HepG2 (cell line): ENCODE results near the gene SPATA25. TPM values are rescaled to one million over a fixed set of nuclear protein-coding genes. Genes with fewer than 3 reads are reported as not detected.

Source experiments
- ATAC-seq: fragments of 200-7000 bp; cut with Tn5 transposase; 3 replicates; pipeline ENCODE4 v1.9.1; 2020; ENCODE audit warnings: mild to moderate bottlenecking, moderate library complexity
- BruUV-seq: library from RNA; stranded (reverse); fragments of 400-500 nt; replicated peaks from 2 replicates; lab custom pipeline; 2021; lab: Mats Ljungman, UMichigan
- CTCF ChIA-PET: fragments of 300-600 bp; formaldehyde crosslinking; extraction: SDS; loops from one replicate; lab custom pipeline; 2021; ENCODE audit warnings: low total read pairs, inconsistent platforms, low intra/inter-chr PET ratio; lab: Yijun Ruan, JAX
- POLR2A ChIA-PET: fragments of 350-600 bp; sonication (Branson Sonifier 250); formaldehyde crosslinking; loops from one replicate; lab custom pipeline; 2020; ENCODE audit warnings: antibody characterized with exemption, inconsistent platforms; lab: Yijun Ruan, JAX
- DNase-seq: peaks from one replicate; pipeline ENCODE4 v3.0.0-alpha.2; 2015; ENCODE audit warnings: low spot score
- FAIRE-seq: peaks from 3 replicates; lab custom pipeline; 2011; peaks lifted over from hg19 to GRCh38; lab: Jason Lieb, UNC
- H2AFZ ChIP-seq: one replicate; pipeline ENCODE4 v1.6.1; 2011; ENCODE audit warnings: low read length, inconsistent platforms
- H3K27ac ChIP-seq: fragments of 300-600 bp; 3 replicates; pipeline ENCODE4 v1.8.0; 2011; ENCODE audit warnings: mixed run types, mild to moderate bottlenecking, mixed read lengths, low read length, inconsistent platforms; ENCODE audit not compliant: insufficient read depth; ENCODE audit errors: extremely low read length
- H3K27me3 ChIP-seq, 2 experiments: fragments of 200-600 bp in 1 of 2; 2 replicates in 1 of 2; 3 replicates in 1 of 2; pipeline versions ENCODE4 v1.6.0 to v1.8.0; 2011; ENCODE audit warnings: low read length in 2 of 2, mild to moderate bottlenecking in 2 of 2, moderate library complexity in 2 of 2, inconsistent platforms in 1 of 2; ENCODE audit not compliant: insufficient read depth in 2 of 2, control insufficient read depth in 1 of 2
- H3K36me3 ChIP-seq, 2 experiments: fragments of 200-600 bp in 1 of 2; replicated peaks in 1 of 2; 2 replicates in 1 of 2; 3 replicates in 1 of 2; pipeline versions ENCODE4 v1.5.1 to v1.8.0; 2011; ENCODE audit warnings: low read length in 2 of 2, inconsistent platforms in 1 of 2; ENCODE audit not compliant: insufficient read depth in 2 of 2, control insufficient read depth in 1 of 2
- H3K4me1 ChIP-seq: 2 replicates; pipeline ENCODE4 v1.5.1; 2012; ENCODE audit warnings: low read length, inconsistent platforms; ENCODE audit not compliant: insufficient read depth
- H3K4me2 ChIP-seq: 2 replicates; pipeline ENCODE4 v1.6.0; 2011; ENCODE audit warnings: low read depth, low read length, inconsistent platforms
- H3K4me3 ChIP-seq, 3 experiments: fragments of 200-600 bp in 1 of 3; sonication (generic), shearing (Covaris generic) in 1 of 3; replicated peaks in 1 of 3; 2 replicates each; pipeline ENCODE4 v1.5.1; 2011 to 2016; ENCODE audit warnings: low read length in 3 of 3, inconsistent platforms in 2 of 3, low read depth in 2 of 3, mild to moderate bottlenecking in 2 of 3, control low read depth in 1 of 3, mixed read lengths in 1 of 3; ENCODE audit not compliant: insufficient read depth in 1 of 3
- H3K79me2 ChIP-seq: one replicate; pipeline ENCODE4 v1.6.1; 2011; ENCODE audit warnings: low read length, inconsistent platforms; ENCODE audit not compliant: insufficient read depth
- H3K9ac ChIP-seq: 2 replicates; pipeline ENCODE4 v1.6.0; 2011; ENCODE audit warnings: mild to moderate bottlenecking, low read depth, low read length, inconsistent platforms; ENCODE audit not compliant: insufficient read depth
- H3K9me3 ChIP-seq: 2 replicates; pipeline ENCODE4 v1.5.1; 2012; ENCODE audit warnings: mild to moderate bottlenecking, low read length
- H4K20me1 ChIP-seq: 2 replicates; pipeline ENCODE4 v1.6.0; 2011; ENCODE audit warnings: inconsistent platforms, mild to moderate bottlenecking, low read length, moderate library complexity; ENCODE audit not compliant: insufficient read depth
- FOXK2 ChIP-seq: fragments of 450-650 bp; IDR thresholded peaks from 2 replicates; pipeline ENCODE4 v1.6.1; 2016
- GFI1 ChIP-seq: sonication (generic); formaldehyde crosslinking; IDR thresholded peaks from 2 replicates; pipeline ENCODE4 v1.5.0; 2020; ENCODE audit warnings: missing genetic modification reagents, mild to moderate bottlenecking, borderline replicate concordance
- HDAC2 ChIP-seq: sonication (generic); formaldehyde crosslinking; IDR thresholded peaks from 2 replicates; pipeline ENCODE4 v1.4.0; 2020; ENCODE audit warnings: missing genetic modification reagents
- KLF15 ChIP-seq: sonication (generic); formaldehyde crosslinking; IDR thresholded peaks from 2 replicates; pipeline ENCODE4 v1.8.1; 2023; ENCODE audit warnings: borderline replicate concordance, mild to moderate bottlenecking, inconsistent platforms, missing genetic modification reagents, mixed read lengths
- POLR2AphosphoS5 ChIP-seq: IDR thresholded peaks from 2 replicates; pipeline ENCODE4 v1.6.1; 2012; ENCODE audit warnings: low read depth, low read length
- PRDM10 ChIP-seq: sonication (generic); formaldehyde crosslinking; IDR thresholded peaks from 2 replicates; pipeline ENCODE4 v1.4.0; 2020; ENCODE audit warnings: low read depth, missing genetic modification reagents
- RELA ChIP-seq: sonication (generic); formaldehyde crosslinking; IDR thresholded peaks from 2 replicates; pipeline ENCODE4 v1.4.0; 2020; ENCODE audit warnings: missing genetic modification reagents
- RXRB ChIP-seq: IDR thresholded peaks from 2 replicates; pipeline ENCODE4 v1.6.1; 2016; ENCODE audit warnings: borderline replicate concordance, missing genetic modification reagents, missing compliant biosample characterization
- SMC3 ChIP-seq: IDR thresholded peaks from 2 replicates; pipeline ENCODE4 v1.6.1; 2011; ENCODE audit warnings: low read length, improper control_type of control experiment
- SP1 ChIP-seq, 2 experiments: fragments of 450-650 bp in 1 of 2; sonication (generic) in 1 of 2; formaldehyde crosslinking in 1 of 2; IDR thresholded peaks; 2 replicates each; pipeline versions ENCODE4 v1.4.0 to v1.6.1; 2016 to 2020; ENCODE audit warnings: missing genetic modification reagents in 1 of 2
- STAG1 ChIP-seq: sonication (generic); formaldehyde crosslinking; IDR thresholded peaks from 2 replicates; pipeline ENCODE4 v1.4.0; 2020; ENCODE audit warnings: missing genetic modification reagents
- XRCC5 ChIP-seq: fragments of 200-400 bp; formaldehyde crosslinking; optimal IDR thresholded peaks from 2 replicates; pipeline ENCODE3; 2017; ENCODE audit warnings: mild to moderate bottlenecking, low read length
- ZBTB44 ChIP-seq: sonication (generic); formaldehyde crosslinking; IDR thresholded peaks from 2 replicates; pipeline ENCODE4 v1.4.0; 2020; ENCODE audit warnings: missing genetic modification reagents
- ZNF160 ChIP-seq: sonication (generic); formaldehyde crosslinking; IDR thresholded peaks from 2 replicates; pipeline ENCODE4 v1.8.0; 2022; ENCODE audit warnings: mild to moderate bottlenecking, inconsistent platforms, missing genetic modification reagents
- ZNF263 ChIP-seq: sonication (generic); formaldehyde crosslinking; IDR thresholded peaks from 2 replicates; pipeline ENCODE4 v1.4.0; 2020; ENCODE audit warnings: missing genetic modification reagents
- ZNF720 ChIP-seq: sonication (generic); formaldehyde crosslinking; IDR thresholded peaks from 2 replicates; pipeline ENCODE4 v1.4.0; 2020; ENCODE audit warnings: missing genetic modification reagents
- ZNF878 ChIP-seq: sonication (generic); formaldehyde crosslinking; IDR thresholded peaks from 2 replicates; pipeline ENCODE4 v1.8.1; 2023; ENCODE audit warnings: mild to moderate bottlenecking, missing genetic modification reagents, moderate library complexity
- WGBS: methylation state at CpG from one replicate; pipeline ENCODE4 v1.1.6; 2017; ENCODE audit warnings: low lambda C conversion rate; 5-methylcytosine and 5-hydroxymethylcytosine counted together
- in situ Hi-C: cut with HindIII; loops from 2 replicates; pipeline ENCODE4 v1.10.0; 2017; ENCODE audit warnings: low pct_unique_long_range_greater_than_20kb; ENCODE audit not compliant: extremely low pct_ligation_motif_present
- intact Hi-C: fragments of 100-400 bp; cut with micrococcal nuclease; formaldehyde crosslinking; loops from one replicate; pipeline ENCODE4 v1.10.0; 2022; ENCODE audit not compliant: unreplicated experiment
- polyA plus RNA-seq, 8 experiments: library from polyadenylated mRNA; depleted of rRNA in 3 of 8; stranded (reverse) in 7 of 8; unstranded in 1 of 8; fragments of >200 nt; fragmentation: Illumina TruSeq in 4 of 8; extraction: Trizol in 4 of 8; gene quantifications; 2 replicates each; pipeline versions ENCODE4 v1.2.1 to v1.2.3, GENCODE V29; 2011 to 2016; ENCODE audit warnings: low read depth in 4 of 8, missing spikeins in 1 of 8, mixed read lengths in 1 of 8; ENCODE audit not compliant: insufficient read depth in 1 of 8
- total RNA-seq, 5 experiments: library from RNA; depleted of rRNA; stranded (reverse); fragments of >200 nt; fragmentation: Illumina TruSeq; extraction: Trizol; gene quantifications; 2 replicates each; pipeline ENCODE4 v1.2.3, GENCODE V29; 2016; ENCODE audit warnings: low read depth in 1 of 5

Gene SPATA25
- total and polyA plus RNA-seq, 2 of the 13 experiments (the other 11 are each of a cell fraction or from before 2014, with no cell fraction given): 4.8 to 7.6 TPM

GRCh38 chr20:45892049-45892825, 4.8 kb upstream of the SPATA25 start:
- in situ Hi-C loops: loop anchor here (5.0 kb wide), 2 partner anchors 40 to 70 kb away; partner anchors contain the start of gene PCIF1
- peak; percentile 44 for DNase-seq
- intact Hi-C loops: no loop called here
- ATAC-seq: peak; percentile 8
- TSS peak; percentile 40 for BruUV-seq
- no peak overlapping the region for H2AFZ ChIP-seq
- H3K9ac ChIP-seq: peak overlapping the region; percentile 87
- 77% methylated on average over 9 of the region's 9 CpGs for WGBS
- peaks cover 32% of the 10 kb centered on the region for H3K79me2 ChIP-seq
- peaks cover 43% of the 10 kb centered on the region for H3K4me1 ChIP-seq
- H3K4me3 ChIP-seq: peak overlapping the region; percentile 86 to 98 (median 96)
- POLR2A ChIA-PET: interaction anchor here (1.4 to 8.1 kb wide), 12 partner anchors 11 to 78 kb away, joined by 4 to 164 read pairs (median 50); partner anchors contain the start of genes ACOT8, PCIF1, PLTP and ZSWIM1
- peaks cover 38 to 54% of the 10 kb centered on the region in 2 experiments for H3K36me3 ChIP-seq
- peak overlapping the region; percentile 85 for H3K4me2 ChIP-seq
- no peaks in the 10 kb centered on the region for H3K9me3 ChIP-seq
- H3K27ac ChIP-seq: peak overlapping the region; percentile 87
- H4K20me1 ChIP-seq: no peaks in the 10 kb centered on the region
- no peaks in the 10 kb centered on the region for H3K27me3 ChIP-seq
- CTCF ChIA-PET: interaction anchor here (0.8 kb wide), 1 partner anchor 71 kb away, joined by 4 read pairs; no protein-coding TSS in a partner anchor
- peak; percentile 66 for FAIRE-seq
- TF ChIP-seq ZNF720 (CRISPR knock-in tag) (no peak), ZNF263 (CRISPR knock-in tag) (no peak), FOXK2 (no peak), GFI1 (CRISPR knock-in tag) (no peak), KLF15 (CRISPR knock-in tag) (0 out of 2 replicates have a peak, but pooled peaks have one; percentile 24), SMC3 (peak; percentile 51; the same call in 1 of the 2 replicates), RXRB (CRISPR knock-in tag) (0 out of 2 replicates have a peak, but pooled peaks have one; percentile 28), PRDM10 (0 out of 2 replicates have a peak, but pooled peaks have one; percentile 56), ZBTB44 (CRISPR knock-in tag) (0 out of 2 replicates have a peak, but pooled peaks have one; percentile 17), POLR2AphosphoS5 (no peak), XRCC5 (peak; percentile 65), SP1 (IDR thresholded peaks at IDR 0.05) (no peak), SP1 (CRISPR knock-in tag; IDR thresholded peaks at IDR 0.05) (0 out of 2 replicates have a peak, but pooled peaks have one; percentile 16), RELA (CRISPR knock-in tag) (0 out of 2 replicates have a peak, but pooled peaks have one; percentile 51), HDAC2 (CRISPR knock-in tag) (peak; percentile 61; the same call in 1 of the 2 replicates), ZNF878 (CRISPR knock-in tag) (no peak), ZNF160 (CRISPR knock-in tag) (no peak), STAG1 (CRISPR knock-in tag) (peak; percentile 70)
